GM12891 (cell line): ENCODE results near the gene SPATA20.

Source experiments
- POLR2A ChIP-seq: IDR thresholded peaks from 2 replicates; pipeline ENCODE4 v1.6.1; 2011; ENCODE audit warnings: low read depth, low read length, control low read depth
- POLR2AphosphoS5 ChIP-seq: IDR thresholded peaks from 2 replicates; pipeline ENCODE4 v1.6.1; 2011; ENCODE audit warnings: low read depth, low read length, control low read depth
- TAF1 ChIP-seq: IDR thresholded peaks from 2 replicates; pipeline ENCODE4 v1.6.1; 2011; ENCODE audit warnings: low read depth, low read length, control low read depth

DNA sequence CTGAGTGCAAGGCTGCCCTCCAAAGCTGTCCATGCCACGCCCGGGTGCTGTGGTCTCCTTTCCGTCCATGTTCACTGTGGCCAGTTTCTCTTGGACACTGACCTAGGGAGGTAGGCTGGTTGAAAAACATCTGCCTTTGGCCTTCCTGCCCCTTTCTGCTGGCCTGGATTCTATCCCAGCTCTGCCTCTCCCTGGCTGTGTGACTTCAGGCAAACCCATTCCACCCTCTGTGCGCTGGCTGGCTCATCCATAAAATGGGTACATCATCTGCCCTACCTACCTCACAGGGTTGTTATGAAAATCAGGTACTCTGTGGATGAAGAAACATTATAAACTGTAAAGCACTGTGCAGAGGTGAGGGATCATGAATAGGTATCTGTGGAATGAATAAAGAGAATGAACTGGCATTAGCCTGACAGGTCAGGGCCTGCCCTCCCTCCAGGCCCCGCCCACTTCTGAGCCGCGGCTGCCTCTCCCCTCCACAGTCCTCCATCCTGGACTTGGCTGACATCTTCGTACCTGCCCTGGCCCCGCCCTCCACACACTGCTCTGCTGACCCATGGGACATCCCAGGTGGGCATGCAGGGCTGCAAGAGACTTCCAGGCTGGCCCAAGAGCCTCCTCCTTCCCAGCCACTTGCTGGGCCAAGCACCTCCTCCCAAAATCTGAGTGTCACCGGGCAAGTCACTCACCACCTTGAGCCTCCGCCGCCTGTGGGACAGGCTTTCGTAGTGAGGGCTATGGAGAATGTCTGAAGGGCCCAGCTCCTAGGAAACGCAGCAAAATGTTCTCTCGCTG lies 7.0 kb upstream of the SPATA20 start:
- no peak for TF ChIP-seq POLR2AphosphoS5
- no peak for TF ChIP-seq POLR2A
- TF ChIP-seq TAF1 = no peak
